ENCODE results near the gene LMO1.

GRCh38 chr11:8207080-8208000, 56.3 kb downstream of the LMO1 start:
- TF ChIP-seq CTCF (IDR thresholded peaks at IDR 0.05; ENCODE audit: low read depth, low read length, poor library complexity, severe bottlenecking) (no peak), EZH2phosphoT487 (IDR thresholded peaks at IDR 0.05; ENCODE audit: borderline replicate concordance, low read length) (no peak)
